Smooth muscle cell (in vitro differentiated cells): ENCODE data around the gene NR2F2. TPM values are rescaled to one million over a fixed set of nuclear protein-coding genes. Genes with fewer than 3 reads are reported as not detected.

Source experiments
- DNase-seq: peaks from one replicate; lab custom pipeline; 2025; ENCODE audit not compliant: unreplicated experiment; lab: John Stamatoyannopoulos, UW
- H2AFZ ChIP-seq: fragments of 200-600 bp; sonication (generic); 2 replicates; pipeline ENCODE4 v1.6.0; 2016; ENCODE audit warnings: antibody characterized with exemption, low read depth, mild to moderate bottlenecking
- H3F3A ChIP-seq: fragments of 200-600 bp; sonication (generic); 2 replicates; pipeline ENCODE4 v1.6.0; 2017; ENCODE audit warnings: antibody characterized with exemption, low read depth
- H3K27ac ChIP-seq: fragments of 200-600 bp; sonication (generic); 2 replicates; pipeline ENCODE4 v1.5.1; 2016; ENCODE audit warnings: low read depth, mild to moderate bottlenecking
- H3K27me3 ChIP-seq: fragments of 200-600 bp; sonication (generic); 2 replicates; pipeline ENCODE4 v1.6.1; 2016; ENCODE audit warnings: low read depth, mild to moderate bottlenecking
- H3K36me3 ChIP-seq: fragments of 200-600 bp; sonication (generic); 2 replicates; pipeline ENCODE4 v1.5.1; 2016; ENCODE audit warnings: low read depth
- H3K4me1 ChIP-seq: fragments of 200-600 bp; sonication (generic); 2 replicates; pipeline ENCODE4 v1.5.1; 2016; ENCODE audit warnings: low read depth
- H3K4me2 ChIP-seq: fragments of 200-600 bp; sonication (generic); 2 replicates; pipeline ENCODE4 v1.6.0; 2016; ENCODE audit warnings: mild to moderate bottlenecking
- H3K4me3 ChIP-seq: fragments of 200-600 bp; sonication (generic); 2 replicates; pipeline ENCODE4 v1.5.1; 2016; ENCODE audit warnings: mild to moderate bottlenecking
- H3K79me2 ChIP-seq: fragments of 200-600 bp; sonication (generic); 2 replicates; pipeline ENCODE4 v1.6.0; 2016; ENCODE audit warnings: low read depth, mild to moderate bottlenecking
- H3K9ac ChIP-seq: fragments of 200-600 bp; sonication (generic); 2 replicates; pipeline ENCODE4 v1.6.0; 2016; ENCODE audit warnings: low read depth
- H3K9me3 ChIP-seq: fragments of 200-600 bp; sonication (generic); replicated peaks from 2 replicates; pipeline ENCODE4 v1.5.1; 2016; ENCODE audit warnings: low read depth
- H4K20me1 ChIP-seq: fragments of 200-600 bp; sonication (generic); 2 replicates; pipeline ENCODE4 v1.6.0; 2016; ENCODE audit warnings: low read depth
- CTCF ChIP-seq: fragments of 200-600 bp; sonication (generic); IDR thresholded peaks from 2 replicates; pipeline ENCODE4 v1.5.1; 2017; ENCODE audit warnings: borderline replicate concordance, mild to moderate bottlenecking, antibody characterized with exemption; ENCODE audit not compliant: insufficient read depth, poor library complexity, severe bottlenecking
- WGBS: methylation state at CpG from one replicate; pipeline ENCODE4 v1.1.7; 2016; ENCODE audit warnings: low lambda C conversion rate; 5-methylcytosine and 5-hydroxymethylcytosine counted together
- polyA plus RNA-seq: library from polyadenylated mRNA; unstranded; fragments of >200 nt; fragmentation: Nextera tagmentation; extraction: Ambion mirVana; gene quantifications from 2 replicates; pipeline ENCODE4 v1.2.1, GENCODE V29; 2016
- total RNA-seq: library from RNA; depleted of rRNA; stranded (reverse); fragments of >200 nt; gene quantifications from 2 replicates; pipeline ENCODE4 v1.2.3, GENCODE V29; 2014

Gene NR2F2
- total and polyA plus RNA-seq, 2 experiments from 2014 or later, result 4.7 to 9.8 TPM

DNA sequence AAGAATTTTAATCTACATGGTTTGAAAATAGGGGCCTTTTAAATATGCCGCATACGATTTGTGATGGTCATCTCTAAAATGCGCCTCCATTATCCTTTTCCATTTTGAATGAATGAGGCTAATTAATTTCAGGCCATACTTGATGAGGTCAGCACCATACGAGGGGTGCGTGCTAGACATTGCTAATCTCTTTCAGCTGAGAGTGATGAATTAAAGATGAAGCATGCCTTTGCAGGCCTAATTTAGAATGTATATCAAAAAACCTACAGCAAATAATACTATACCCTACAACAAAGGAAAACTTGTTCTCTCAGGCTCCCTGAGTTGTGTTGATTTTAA, 18.6 kb upstream of the NR2F2 start:
- 81% methylated on average over 5 of the region's 5 CpGs for WGBS
- no peaks in the 10 kb centered on the region for H4K20me1 ChIP-seq
- no peak overlapping the region for H3K9ac ChIP-seq
- H3K27me3 ChIP-seq, result peaks cover 46% of the 10 kb centered on the region
- peaks cover 9% of the 10 kb centered on the region for H3K4me1 ChIP-seq
- H3K27ac ChIP-seq, result no peak overlapping the region
- no peak for DNase-seq
- H2AFZ ChIP-seq, result no peak overlapping the region
- no peak overlapping the region for H3K4me2 ChIP-seq
- H3K36me3 ChIP-seq, result no peaks in the 10 kb centered on the region
- no peaks in the 10 kb centered on the region for H3F3A ChIP-seq
- H3K79me2 ChIP-seq, result no peaks in the 10 kb centered on the region
- no peak for TF ChIP-seq CTCF
- H3K4me3 ChIP-seq, result no peak overlapping the region
- H3K9me3 ChIP-seq, result no peaks in the 10 kb centered on the region

DNA sequence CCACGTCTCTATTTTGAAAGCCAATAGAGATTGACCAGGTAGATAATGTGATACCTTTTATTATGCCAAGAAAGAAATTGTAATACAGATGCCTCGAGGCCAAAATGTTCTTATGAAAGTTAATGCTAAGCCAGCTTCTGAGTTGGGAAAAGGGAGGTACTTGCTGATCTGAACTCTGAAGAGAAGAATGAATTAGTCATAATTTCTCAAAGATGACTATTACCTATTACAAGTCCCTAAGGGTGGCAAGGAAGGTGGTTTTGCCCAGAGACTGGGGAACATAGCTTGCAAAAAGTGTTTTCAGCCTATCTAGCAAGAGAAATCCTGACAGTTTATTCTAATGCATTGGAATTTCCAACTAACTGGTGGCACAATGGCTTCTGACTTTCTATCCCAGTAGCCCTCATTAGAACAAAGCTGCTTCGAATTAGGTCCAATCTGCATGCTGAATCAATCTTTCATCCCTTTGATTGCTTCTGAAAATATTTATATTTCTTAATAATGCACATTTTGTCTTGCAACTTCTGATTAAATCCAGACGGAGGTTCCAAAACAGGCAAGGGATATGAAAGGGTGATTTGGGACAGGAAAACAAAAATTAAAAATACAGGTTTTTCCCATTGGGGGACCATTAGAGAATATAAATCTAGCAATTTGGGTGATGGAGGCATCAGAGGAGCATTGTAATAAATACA, 17.7 kb upstream of the NR2F2 start:
- no peaks in the 10 kb centered on the region for H3K36me3 ChIP-seq
- H2AFZ ChIP-seq, result no peak overlapping the region
- no peak overlapping the region for H3K4me3 ChIP-seq
- H3K4me2 ChIP-seq, result no peak overlapping the region
- TF ChIP-seq CTCF, result no peak
- H3K9ac ChIP-seq, result no peak overlapping the region
- H3K79me2 ChIP-seq, result no peaks in the 10 kb centered on the region
- H3K27me3 ChIP-seq, result peaks cover 54% of the 10 kb centered on the region
- no peaks in the 10 kb centered on the region for H4K20me1 ChIP-seq
- no peaks in the 10 kb centered on the region for H3F3A ChIP-seq
- 64% methylated on average over 4 of the region's 4 CpGs for WGBS
- H3K27ac ChIP-seq, result no peak overlapping the region
- H3K4me1 ChIP-seq, result peaks cover 12% of the 10 kb centered on the region
- no peaks in the 10 kb centered on the region for H3K9me3 ChIP-seq
- no peak for DNase-seq

GRCh38 chr15:96314518-96314917, 16.0 kb upstream of the NR2F2 start:
- H3K27ac ChIP-seq, result no peak overlapping the region
- no peak for DNase-seq
- TF ChIP-seq CTCF, result no peak
- H2AFZ ChIP-seq, result no peak overlapping the region
- H3K9me3 ChIP-seq, result no peaks in the 10 kb centered on the region
- no peaks in the 10 kb centered on the region for H3F3A ChIP-seq
- no peak overlapping the region for H3K4me2 ChIP-seq
- peaks cover 4% of the 10 kb centered on the region for H3K4me1 ChIP-seq
- no peak overlapping the region for H3K4me3 ChIP-seq
- no peaks in the 10 kb centered on the region for H3K36me3 ChIP-seq
- no peak overlapping the region for H3K9ac ChIP-seq
- H4K20me1 ChIP-seq, result no peaks in the 10 kb centered on the region
- H3K79me2 ChIP-seq, result no peaks in the 10 kb centered on the region
- H3K27me3 ChIP-seq, result peaks cover 72% of the 10 kb centered on the region

DNA sequence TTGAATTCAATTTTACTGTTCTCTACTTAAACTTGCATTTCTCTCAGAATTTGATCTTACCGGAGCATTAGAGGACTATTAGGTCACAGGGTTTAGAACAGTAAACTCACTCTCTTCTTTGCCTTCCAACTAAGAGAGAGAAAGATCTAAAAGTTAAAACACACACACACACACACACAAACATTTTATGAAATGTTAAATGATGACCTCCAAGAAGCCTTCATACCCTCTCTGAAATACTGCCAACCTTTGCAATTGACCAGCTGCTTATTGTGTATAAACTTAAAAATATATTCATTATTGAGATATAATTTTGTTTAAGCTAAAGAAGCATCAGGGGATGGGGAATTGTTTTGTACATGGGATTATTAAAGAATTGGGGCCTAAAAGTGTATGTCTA, 15.5 kb upstream of the NR2F2 start:
- DNase-seq, result no peak
- no peaks in the 10 kb centered on the region for H3K79me2 ChIP-seq
- H3K27me3 ChIP-seq, result peaks cover 76% of the 10 kb centered on the region
- H3K4me3 ChIP-seq, result no peak overlapping the region
- H3K4me1 ChIP-seq, result peaks cover 5% of the 10 kb centered on the region
- H3K4me2 ChIP-seq, result no peak overlapping the region
- H3K9me3 ChIP-seq, result no peaks in the 10 kb centered on the region
- H3F3A ChIP-seq, result no peaks in the 10 kb centered on the region
- no peaks in the 10 kb centered on the region for H4K20me1 ChIP-seq
- no peak overlapping the region for H2AFZ ChIP-seq
- WGBS, result 98% methylated on average over 1 of the region's 1 CpG
- H3K27ac ChIP-seq, result no peak overlapping the region
- no peak overlapping the region for H3K9ac ChIP-seq
- no peak for TF ChIP-seq CTCF
- no peaks in the 10 kb centered on the region for H3K36me3 ChIP-seq
